H1 (cell line): ENCODE measurements around the gene KIF13A. TPM values are rescaled to one million over a fixed set of nuclear protein-coding genes. Genes with fewer than 3 reads are reported as not detected.

Experiments
- CTCF ChIA-PET: fragments of 300-600 bp; sonication (Branson Sonifier 250); formaldehyde crosslinking; loops from one replicate; lab custom pipeline; 2021; ENCODE audit not compliant: partially characterized antibody; lab: Charles Lee
- POLR2A ChIA-PET: fragments of 300-600 bp; sonication (Branson Sonifier 250); formaldehyde crosslinking; loops from one replicate; lab custom pipeline; 2021; ENCODE audit warnings: inconsistent platforms; ENCODE audit not compliant: partially characterized antibody; lab: Charles Lee
- DNase-seq, 2 experiments: peaks; one replicate each; pipeline versions ENCODE4 v3.0.0 to v3.0.0-alpha.2; 2010 to 2022; ENCODE audit warnings: low spot score in 2 of 2, low read depth in 1 of 2, mixed read lengths in 1 of 2
- FAIRE-seq: peaks from 2 replicates; lab custom pipeline; 2011; peaks lifted over from hg19 to GRCh38; lab: Jason Lieb, UNC
- H2AFZ ChIP-seq: 2 replicates; pipeline ENCODE4 v1.8.1; 2012; ENCODE audit warnings: low read length, inconsistent platforms
- H2AK5ac ChIP-seq: 2 replicates; pipeline ENCODE4 v1.6.1; 2013; ENCODE audit warnings: low read depth, low read length
- H2BK120ac ChIP-seq: replicated peaks from 2 replicates; pipeline ENCODE3; 2013; ENCODE audit warnings: low read depth, low read length, inconsistent platforms
- H2BK12ac ChIP-seq: 2 replicates; pipeline ENCODE4 v1.6.1; 2013; ENCODE audit warnings: low read depth, low read length
- H2BK15ac ChIP-seq: 2 replicates; pipeline ENCODE4 v1.6.1; 2013; ENCODE audit warnings: low read length
- H2BK20ac ChIP-seq: 2 replicates; pipeline ENCODE4 v1.6.1; 2013; ENCODE audit warnings: low read length
- H2BK5ac ChIP-seq: 2 replicates; pipeline ENCODE4 v1.6.1; 2013; ENCODE audit warnings: low read depth, low read length
- H3K14ac ChIP-seq: 2 replicates; pipeline ENCODE4 v1.6.1; 2013; ENCODE audit warnings: inconsistent platforms; ENCODE audit not compliant: insufficient read length
- H3K18ac ChIP-seq: 2 replicates; pipeline ENCODE4 v1.6.1; 2013; ENCODE audit warnings: low read length; ENCODE audit errors: extremely low read depth
- H3K23ac ChIP-seq: 2 replicates; pipeline ENCODE4 v1.6.1; 2013; ENCODE audit warnings: inconsistent platforms; ENCODE audit not compliant: insufficient read length
- H3K23me2 ChIP-seq: 2 replicates; pipeline ENCODE4 v1.6.1; 2013; ENCODE audit warnings: low read depth, low read length
- H3K27ac ChIP-seq: 2 replicates; pipeline ENCODE4 v1.6.1; 2011; ENCODE audit warnings: low read depth, low read length, inconsistent platforms
- H3K27me3 ChIP-seq, 4 experiments: replicated peaks in 1 of 4; 1 replicate in 1 of 4; 2 replicates in 3 of 4; pipeline versions ENCODE4 v1.6.1 to v1.8.1; 2011 to 2013; ENCODE audit warnings: low read length in 3 of 4, mild to moderate bottlenecking in 3 of 4, inconsistent platforms in 2 of 4, mixed read lengths in 2 of 4, moderate library complexity in 1 of 4; ENCODE audit not compliant: control insufficient read depth in 3 of 4, insufficient read depth in 3 of 4; ENCODE audit errors: extremely low read depth in 1 of 4
- H3K36me3 ChIP-seq, 4 experiments: 2 replicates each; pipeline versions ENCODE4 v1.6.1 to v1.8.1; 2011 to 2013; ENCODE audit warnings: mild to moderate bottlenecking in 4 of 4, low read length in 3 of 4, moderate library complexity in 2 of 4, control low read depth in 1 of 4, inconsistent platforms in 1 of 4; ENCODE audit not compliant: insufficient read depth in 4 of 4, control insufficient read depth in 2 of 4
- H3K4ac ChIP-seq: replicated peaks from 2 replicates; pipeline ENCODE3; 2013; ENCODE audit warnings: low read length, low read depth, mixed read lengths, inconsistent platforms; ENCODE audit not compliant: insufficient read length
- H3K4me1 ChIP-seq, 4 experiments: replicated peaks in 1 of 4; 1 replicate in 1 of 4; 2 replicates in 3 of 4; pipeline versions ENCODE4 v1.6.1 to v1.8.1; 2011 to 2013; ENCODE audit warnings: low read length in 3 of 4, inconsistent platforms in 2 of 4, mixed read lengths in 1 of 4; ENCODE audit not compliant: insufficient read depth in 4 of 4, control insufficient read depth in 3 of 4
- H3K4me2 ChIP-seq, 2 experiments: 2 replicates each; pipeline versions ENCODE4 v1.6.1 to v1.8.1; 2011 to 2013; ENCODE audit warnings: low read depth in 2 of 2, low read length in 2 of 2, control low read depth in 1 of 2, inconsistent platforms in 1 of 2, mild to moderate bottlenecking in 1 of 2; ENCODE audit not compliant: insufficient read depth in 1 of 2
- H3K4me3 ChIP-seq, 4 experiments: fragments of 200-600, 300-600 bp in 1 of 4; sonication (generic), shearing (Covaris generic), sonication (Bioruptor Twin) in 1 of 4; 2 replicates each; pipeline versions ENCODE4 v1.5.1 to v1.8.1; 2011 to 2016; ENCODE audit warnings: low read length in 4 of 4, low read depth in 3 of 4, control low read depth in 2 of 4, inconsistent platforms in 2 of 4, mild to moderate bottlenecking in 2 of 4, mixed read lengths in 1 of 4, moderate library complexity in 1 of 4; ENCODE audit not compliant: insufficient read depth in 2 of 4; ENCODE audit errors: extremely low read depth in 1 of 4
- H3K56ac ChIP-seq: replicated peaks from 2 replicates; pipeline ENCODE3; 2013; ENCODE audit warnings: low read depth, mild to moderate bottlenecking, mixed read lengths, low read length, inconsistent platforms; ENCODE audit not compliant: insufficient read length
- H3K79me1 ChIP-seq: 2 replicates; pipeline ENCODE4 v1.6.1; 2013; ENCODE audit warnings: low read depth, low read length, control low read depth
- H3K79me2 ChIP-seq, 2 experiments: 2 replicates each; pipeline versions ENCODE4 v1.6.1 to v1.8.1; 2012 to 2013; ENCODE audit warnings: low read length in 2 of 2, mild to moderate bottlenecking in 2 of 2, inconsistent platforms in 1 of 2; ENCODE audit not compliant: insufficient read depth in 2 of 2, control insufficient read depth in 1 of 2
- H3K9ac ChIP-seq, 4 experiments: replicated peaks in 1 of 4; 1 replicate in 1 of 4; 2 replicates in 3 of 4; pipeline versions ENCODE4 v1.6.1 to v1.8.1; 2011 to 2013; ENCODE audit warnings: low read depth in 3 of 4, low read length in 3 of 4, control low read depth in 2 of 4, mild to moderate bottlenecking in 2 of 4, moderate library complexity in 2 of 4, inconsistent platforms in 1 of 4; ENCODE audit errors: extremely low read depth in 1 of 4
- H3K9me3 ChIP-seq, 2 experiments: 2 replicates each; pipeline versions ENCODE4 v1.6.1 to v1.8.1; 2012 to 2013; ENCODE audit warnings: mild to moderate bottlenecking in 2 of 2, moderate library complexity in 2 of 2, control low read depth in 1 of 2, inconsistent platforms in 1 of 2, low read depth in 1 of 2, low read length in 1 of 2, mixed read lengths in 1 of 2; ENCODE audit not compliant: insufficient read depth in 2 of 2
- H4K20me1 ChIP-seq, 2 experiments: replicated peaks in 1 of 2; 2 replicates each; pipeline versions ENCODE3 to v1.8.1; 2011 to 2013; ENCODE audit warnings: inconsistent platforms in 2 of 2, low read length in 2 of 2, mild to moderate bottlenecking in 1 of 2; ENCODE audit not compliant: insufficient read depth in 2 of 2, control insufficient read depth in 1 of 2
- H4K5ac ChIP-seq: 2 replicates; pipeline ENCODE4 v1.6.1; 2013; ENCODE audit warnings: low read length, low read depth, mixed read lengths, inconsistent platforms; ENCODE audit not compliant: insufficient read length
- H4K8ac ChIP-seq: 2 replicates; pipeline ENCODE4 v1.8.0; 2013; ENCODE audit warnings: mild to moderate bottlenecking, moderate library complexity, low read length, inconsistent platforms; ENCODE audit not compliant: insufficient read depth; ENCODE audit errors: extremely low read depth
- H4K91ac ChIP-seq: replicated peaks from 2 replicates; pipeline ENCODE3; 2013; ENCODE audit warnings: low read length, mixed read lengths, inconsistent platforms; ENCODE audit not compliant: insufficient read length
- CHD1 ChIP-seq: IDR thresholded peaks from 2 replicates; pipeline ENCODE4 v1.6.1; 2012; ENCODE audit warnings: low read depth, low read length, improper control_type of control experiment
- HDAC2 ChIP-seq, 2 experiments: fragments of 300-600 bp in 1 of 2; sonication (generic) in 1 of 2; IDR thresholded peaks; 2 replicates each; pipeline ENCODE4 v1.6.1; 2011 to 2012; ENCODE audit warnings: low read depth in 2 of 2, low read length in 2 of 2, mild to moderate bottlenecking in 2 of 2, moderate library complexity in 2 of 2, borderline replicate concordance in 1 of 2, inconsistent platforms in 1 of 2
- JUN ChIP-seq: IDR thresholded peaks from 2 replicates; pipeline ENCODE4 v1.6.1; 2011; ENCODE audit warnings: low read depth, mild to moderate bottlenecking, improper control_type of control experiment, low read length
- POLR2A ChIP-seq, 2 experiments: IDR thresholded peaks; 1 replicate in 1 of 2; 2 replicates in 1 of 2; pipeline ENCODE4 v1.6.1; 2011; ENCODE audit warnings: low read depth in 2 of 2, low read length in 2 of 2, mild to moderate bottlenecking in 2 of 2; ENCODE audit errors: control extremely low read depth in 1 of 2
- POU5F1 ChIP-seq: IDR thresholded peaks from 2 replicates; pipeline ENCODE4 v1.6.1; 2011; ENCODE audit warnings: low read depth, mild to moderate bottlenecking, low read length, moderate library complexity
- RAD21 ChIP-seq, 2 experiments: IDR thresholded peaks in 1 of 2; conservative IDR thresholded peaks in 1 of 2; 2 replicates each; pipeline ENCODE4 v1.6.1; 2011; ENCODE audit warnings: low read depth in 2 of 2, low read length in 2 of 2, improper control_type of control experiment in 1 of 2, inconsistent platforms in 1 of 2, mild to moderate bottlenecking in 1 of 2, moderate library complexity in 1 of 2
- RNF2 ChIP-seq: fragments of 200-900, 300-1000 bp; sonication (generic); IDR thresholded peaks from 2 replicates; pipeline ENCODE4 v1.7.1; 2016; ENCODE audit warnings: borderline replicate concordance, low read depth, mild to moderate bottlenecking, antibody characterized with exemption, low read length; ENCODE audit not compliant: poor library complexity, severe bottlenecking; ENCODE audit errors: missing control alignments
- TCF12 ChIP-seq: IDR thresholded peaks from 2 replicates; pipeline ENCODE4 v1.6.1; 2011; ENCODE audit warnings: low read depth, mild to moderate bottlenecking, low read length
- WGBS, 2 experiments: shearing (Covaris generic) in 1 of 2; methylation state at CpG; one replicate each; pipeline versions ENCODE4 v1.1.6 to v1.1.7; 2013 to 2015; ENCODE audit warnings: low lambda C conversion rate in 2 of 2, mixed read lengths in 2 of 2, inconsistent platforms in 1 of 2, low coverage in 1 of 2, missing lambda C conversion rate in 1 of 2; ENCODE audit not compliant: insufficient replicate concordance in 2 of 2, insufficient coverage in 1 of 2, insufficient read length in 1 of 2; ENCODE audit errors: extremely low coverage in 1 of 2, missing lambda C conversion rate in 1 of 2; 5-methylcytosine and 5-hydroxymethylcytosine counted together
- polyA plus RNA-seq, 7 experiments: library from polyadenylated mRNA; depleted of rRNA in 3 of 7; stranded (reverse) in 5 of 7; unstranded in 2 of 7; fragments of >200 nt in 5 of 7; fragments of 200-250 nt in 2 of 7; gene quantifications; 1 replicate in 5 of 7; 2 replicates in 1 of 7; 4 replicates in 1 of 7; pipeline versions ENCODE4 v1.2.1 to v1.2.3, GENCODE V29; 2011 to 2013; ENCODE audit warnings: missing spikeins in 2 of 7, mixed read lengths in 2 of 7
- total RNA-seq: library from RNA; stranded (reverse); fragmentation: NEBNext Ultra II Directional; extraction: Animal tissue kit (Norgen Biotek cat#: 25700); gene quantifications from 2 replicates; pipeline ENCODE4 v1.2.1, GENCODE V29; 2021
- TF ChIP-seq, protein P1 (sequence below), 3 experiments: IDR thresholded peaks; 1 replicate in 2 of 3; 2 replicates in 1 of 3; pipeline versions ENCODE4 v1.5.1 to v1.6.1; 2011; ENCODE audit warnings: low read length in 3 of 3, mild to moderate bottlenecking in 3 of 3, inconsistent platforms in 2 of 3, low read depth in 1 of 3, moderate library complexity in 1 of 3; ENCODE audit not compliant: insufficient read depth in 1 of 3; ENCODE audit errors: control extremely low read depth in 1 of 3

KIF13A gene
- total and polyA plus RNA-seq, 2 of the 8 experiments (the other 6 are each of a cell fraction or from before 2014, with no cell fraction given) = 14.7 to 40.8 TPM

DNA sequence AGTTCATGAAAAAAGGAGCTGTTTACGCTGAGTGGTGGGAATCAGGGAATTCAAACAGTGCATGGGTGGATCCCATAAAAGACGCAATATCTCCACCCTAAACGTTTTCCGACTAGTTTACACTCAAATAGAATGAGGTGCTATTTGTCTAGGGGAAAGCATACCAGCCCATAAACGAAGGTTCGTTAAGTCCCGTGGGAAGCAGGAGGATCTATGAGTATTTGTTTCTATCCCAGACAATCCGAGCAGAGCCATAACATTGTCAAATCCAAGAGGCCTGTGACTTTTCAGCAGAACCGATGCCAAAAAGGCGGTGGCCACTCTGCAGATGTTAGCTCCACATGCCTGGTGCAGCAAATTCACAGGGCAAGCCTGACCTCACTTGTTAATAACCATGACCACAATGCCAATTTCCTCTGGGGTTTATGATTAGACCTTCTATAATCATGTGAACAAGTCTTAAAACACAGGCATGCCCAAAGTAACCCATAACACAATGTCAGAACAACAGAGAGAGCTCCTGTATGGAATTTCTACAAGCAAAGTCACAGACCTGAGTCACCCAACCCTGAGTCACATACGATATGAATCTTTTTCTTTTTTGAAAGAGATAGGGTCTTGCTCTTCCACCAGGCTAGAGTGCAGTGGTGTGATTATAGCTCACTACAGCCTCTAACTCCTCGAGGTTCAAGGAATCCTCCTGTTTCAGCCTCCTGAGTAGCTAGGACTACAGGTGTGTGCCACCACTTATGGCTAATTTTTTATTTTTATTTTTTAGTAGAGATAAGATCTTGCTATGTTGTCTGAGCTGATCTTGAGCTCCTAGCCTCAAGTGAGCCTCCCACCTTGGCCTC is 123.3 kb downstream of the KIF13A start:
- Histone ChIP-seq H3K4me1 (no peaks in the 10 kb centered on the region), H4K8ac (no peak overlapping the region), H2BK5ac (no peak overlapping the region), H3K36me3 (no peaks in the 10 kb centered on the region), H3K79me1 (no peaks in the 10 kb centered on the region), H3K27ac (no peak overlapping the region), H3K4me2 (no peak overlapping the region), H3K18ac (no peak overlapping the region), H3K23ac (no peak overlapping the region), H4K5ac (no peak overlapping the region), H3K27me3 (no peaks in the 10 kb centered on the region), H3K9me3 (no peaks in the 10 kb centered on the region), H3K9ac (no peak overlapping the region), H2BK15ac (no peak overlapping the region), H4K20me1 (peaks cover 0 to 5% of the 10 kb centered on the region in 2 experiments), H2AFZ (no peak overlapping the region), H2BK120ac (no peak overlapping the region), H3K4ac (no peak overlapping the region), H3K56ac (no peak overlapping the region), H3K4me3 (no peak overlapping the region), H3K14ac (no peak overlapping the region), H2BK12ac (no peak overlapping the region), H2AK5ac (no peak overlapping the region), H3K79me2 (no peaks in the 10 kb centered on the region), H3K23me2 (no peaks in the 10 kb centered on the region), H2BK20ac (no peak overlapping the region), H4K91ac (no peak overlapping the region)
- FAIRE-seq (no peak), DNase-seq (no peak)
- ChIA-PET CTCF (interaction anchor here (1.4 kb wide), 1 partner anchor 16 kb away, joined by 5 read pairs; no protein-coding TSS in a partner anchor), POLR2A (no interaction called here)
- WGBS, 2 experiments = 95% methylated on average over 12 of the region's 12 CpGs; no CpG with 5 or more reads in 1 of the 2 experiments
- TF ChIP-seq POLR2A (IDR thresholded peaks at IDR 0.05; ENCODE audit: control extremely low read depth in 1 of 2, low read depth in 2 of 2, low read length in 2 of 2) (no peak), RAD21 (IDR thresholded peaks at IDR 0.05 in 1 of 2, conservative IDR thresholded peaks at IDR 0.05 in 1 of 2; ENCODE audit: low read depth in 2 of 2, low read length in 2 of 2) (no peak), RNF2 (no peak), POU5F1 (no peak), JUN (no peak), HDAC2 (IDR thresholded peaks at IDR 0.05; ENCODE audit: borderline replicate concordance in 1 of 2, low read depth in 2 of 2, low read length in 2 of 2) (no peak), TCF12 (no peak), CHD1 (no peak)
- TF ChIP-seq, protein P1, sequence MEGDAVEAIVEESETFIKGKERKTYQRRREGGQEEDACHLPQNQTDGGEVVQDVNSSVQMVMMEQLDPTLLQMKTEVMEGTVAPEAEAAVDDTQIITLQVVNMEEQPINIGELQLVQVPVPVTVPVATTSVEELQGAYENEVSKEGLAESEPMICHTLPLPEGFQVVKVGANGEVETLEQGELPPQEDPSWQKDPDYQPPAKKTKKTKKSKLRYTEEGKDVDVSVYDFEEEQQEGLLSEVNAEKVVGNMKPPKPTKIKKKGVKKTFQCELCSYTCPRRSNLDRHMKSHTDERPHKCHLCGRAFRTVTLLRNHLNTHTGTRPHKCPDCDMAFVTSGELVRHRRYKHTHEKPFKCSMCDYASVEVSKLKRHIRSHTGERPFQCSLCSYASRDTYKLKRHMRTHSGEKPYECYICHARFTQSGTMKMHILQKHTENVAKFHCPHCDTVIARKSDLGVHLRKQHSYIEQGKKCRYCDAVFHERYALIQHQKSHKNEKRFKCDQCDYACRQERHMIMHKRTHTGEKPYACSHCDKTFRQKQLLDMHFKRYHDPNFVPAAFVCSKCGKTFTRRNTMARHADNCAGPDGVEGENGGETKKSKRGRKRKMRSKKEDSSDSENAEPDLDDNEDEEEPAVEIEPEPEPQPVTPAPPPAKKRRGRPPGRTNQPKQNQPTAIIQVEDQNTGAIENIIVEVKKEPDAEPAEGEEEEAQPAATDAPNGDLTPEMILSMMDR (IDR thresholded peaks at IDR 0.05; ENCODE audit: control extremely low read depth in 1 of 3, insufficient read depth in 1 of 3, low read depth in 1 of 3, low read length in 3 of 3) = no peak
